Astrocyte of the cerebellum (primary cell): ENCODE data around the gene EGFLAM.
A peak's percentile ranks its signal among the peaks of the same experiment; 100 is the strongest.

Experiments used
- DNase-seq: peaks from one replicate; pipeline ENCODE4 v3.0.0-alpha.2; 2011; ENCODE audit warnings: low read depth
- H3K4me3 ChIP-seq: 2 replicates; pipeline ENCODE4 v1.5.1; 2011; ENCODE audit warnings: mild to moderate bottlenecking, low read depth, low read length, moderate library complexity
- in situ Hi-C: cut with HindIII; loops from 2 replicates; pipeline ENCODE4 v1.10.0; 2017; ENCODE audit warnings: low sequenced_read_pairs
- TF ChIP-seq, protein P1 (sequence below): IDR thresholded peaks from 2 replicates; pipeline ENCODE4 v1.5.1; 2012; ENCODE audit warnings: low read length, low read depth, moderate library complexity, mild to moderate bottlenecking; ENCODE audit errors: missing control alignments

EGFLAM gene

DNA sequence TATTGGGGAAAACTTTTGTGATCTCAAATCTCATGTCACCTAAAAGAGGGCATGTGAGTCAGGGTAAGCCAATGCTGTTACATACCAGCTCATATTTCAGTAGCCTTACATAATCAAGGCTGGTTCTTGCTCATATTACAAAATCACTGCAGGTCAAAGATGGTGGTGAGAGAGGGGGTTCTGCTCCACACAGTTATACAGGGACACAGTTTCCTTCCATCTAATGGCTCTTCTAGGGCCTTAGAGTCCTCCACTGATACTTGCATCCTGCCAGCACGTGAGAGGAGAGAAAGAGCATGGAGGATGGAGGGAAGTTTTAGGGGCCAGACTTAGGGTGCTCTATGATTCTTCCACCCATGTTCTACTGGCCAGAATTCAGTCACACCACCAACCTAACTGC, 168.1 kb downstream of the EGFLAM start:
- in situ Hi-C loops, result no loop called here
- DNase-seq, result no peak
- no peak overlapping the region for H3K4me3 ChIP-seq
- TF ChIP-seq, protein P1, sequence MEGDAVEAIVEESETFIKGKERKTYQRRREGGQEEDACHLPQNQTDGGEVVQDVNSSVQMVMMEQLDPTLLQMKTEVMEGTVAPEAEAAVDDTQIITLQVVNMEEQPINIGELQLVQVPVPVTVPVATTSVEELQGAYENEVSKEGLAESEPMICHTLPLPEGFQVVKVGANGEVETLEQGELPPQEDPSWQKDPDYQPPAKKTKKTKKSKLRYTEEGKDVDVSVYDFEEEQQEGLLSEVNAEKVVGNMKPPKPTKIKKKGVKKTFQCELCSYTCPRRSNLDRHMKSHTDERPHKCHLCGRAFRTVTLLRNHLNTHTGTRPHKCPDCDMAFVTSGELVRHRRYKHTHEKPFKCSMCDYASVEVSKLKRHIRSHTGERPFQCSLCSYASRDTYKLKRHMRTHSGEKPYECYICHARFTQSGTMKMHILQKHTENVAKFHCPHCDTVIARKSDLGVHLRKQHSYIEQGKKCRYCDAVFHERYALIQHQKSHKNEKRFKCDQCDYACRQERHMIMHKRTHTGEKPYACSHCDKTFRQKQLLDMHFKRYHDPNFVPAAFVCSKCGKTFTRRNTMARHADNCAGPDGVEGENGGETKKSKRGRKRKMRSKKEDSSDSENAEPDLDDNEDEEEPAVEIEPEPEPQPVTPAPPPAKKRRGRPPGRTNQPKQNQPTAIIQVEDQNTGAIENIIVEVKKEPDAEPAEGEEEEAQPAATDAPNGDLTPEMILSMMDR, result no peak

DNA sequence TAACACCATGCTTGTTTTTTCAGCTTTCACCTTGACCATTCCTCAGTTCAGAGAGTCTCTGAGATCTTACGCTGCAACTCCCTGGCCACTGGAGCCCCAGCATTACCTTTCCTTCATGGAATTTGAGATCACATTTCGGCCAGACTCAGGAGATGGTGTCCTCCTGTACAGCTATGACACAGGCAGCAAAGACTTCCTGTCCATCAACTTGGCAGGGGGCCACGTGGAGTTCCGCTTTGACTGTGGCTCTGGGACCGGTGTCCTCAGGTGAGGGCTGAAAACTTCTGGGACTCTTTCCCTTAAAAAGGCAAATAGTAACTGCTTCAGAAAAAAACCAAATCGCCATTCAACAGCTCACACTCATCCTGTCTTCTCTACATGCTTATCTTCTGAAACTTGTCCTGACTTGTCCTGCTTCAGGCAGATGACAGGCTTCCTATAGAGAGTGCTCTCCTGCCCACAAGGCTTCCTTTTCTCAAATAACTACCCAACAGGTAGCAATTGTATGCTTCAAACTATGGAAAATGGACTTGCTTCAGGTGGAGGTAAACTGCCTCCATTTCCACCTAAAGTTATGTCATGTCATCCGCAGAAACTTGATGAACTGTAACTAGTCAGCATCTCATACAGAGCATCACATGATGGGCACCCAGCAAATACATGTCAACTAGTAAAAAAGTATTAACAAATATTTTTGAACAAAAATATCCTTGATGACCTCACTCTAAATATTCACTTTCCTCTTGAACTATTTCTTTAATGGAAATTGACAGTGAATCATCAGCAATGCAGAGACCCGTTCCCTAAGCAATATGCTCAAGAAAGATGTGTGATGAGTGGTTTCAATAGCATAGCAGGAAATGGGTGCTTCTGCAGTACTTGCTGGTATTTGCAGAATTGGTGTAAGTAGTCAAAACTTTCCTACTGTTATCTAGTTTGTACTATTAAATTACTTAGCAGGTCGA, 168.9 kb downstream of the EGFLAM start:
- TF ChIP-seq, protein P1, result no peak
- in situ Hi-C loops, result no loop called here
- no peak overlapping the region for H3K4me3 ChIP-seq
- no peak for DNase-seq

DNA sequence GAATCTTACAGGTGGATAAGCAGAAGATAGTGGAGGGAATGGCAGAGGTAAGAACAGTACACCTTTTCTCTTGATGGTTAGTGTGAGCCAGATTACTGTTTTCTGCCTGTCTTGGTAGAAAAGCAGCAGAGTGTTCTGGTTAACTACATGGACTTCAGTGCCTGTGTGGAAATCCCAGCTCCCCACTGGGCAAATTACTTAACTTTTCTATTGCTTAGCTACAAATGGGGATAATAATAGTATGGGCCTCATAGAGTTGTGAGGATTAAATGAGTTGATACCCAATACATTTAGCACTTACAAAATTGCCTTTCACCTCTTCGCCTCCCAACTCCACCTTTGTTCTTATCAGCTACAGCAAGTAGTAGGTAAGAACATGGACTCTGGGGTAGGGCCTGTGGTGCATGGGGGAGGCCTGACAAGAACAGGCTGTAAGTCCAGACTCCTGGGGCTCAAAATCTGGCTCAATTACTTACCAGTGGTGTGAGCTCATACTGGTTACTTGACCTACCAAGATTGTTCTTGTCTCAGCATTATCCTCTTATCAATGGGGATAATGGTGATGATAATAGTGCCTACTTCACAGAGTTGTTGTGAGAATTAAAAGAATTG, 173.0 kb downstream of the EGFLAM start:
- no peak for DNase-seq
- H3K4me3 ChIP-seq, result no peak overlapping the region
- in situ Hi-C loops, result no loop called here
- TF ChIP-seq, protein P1, result no peak

DNA sequence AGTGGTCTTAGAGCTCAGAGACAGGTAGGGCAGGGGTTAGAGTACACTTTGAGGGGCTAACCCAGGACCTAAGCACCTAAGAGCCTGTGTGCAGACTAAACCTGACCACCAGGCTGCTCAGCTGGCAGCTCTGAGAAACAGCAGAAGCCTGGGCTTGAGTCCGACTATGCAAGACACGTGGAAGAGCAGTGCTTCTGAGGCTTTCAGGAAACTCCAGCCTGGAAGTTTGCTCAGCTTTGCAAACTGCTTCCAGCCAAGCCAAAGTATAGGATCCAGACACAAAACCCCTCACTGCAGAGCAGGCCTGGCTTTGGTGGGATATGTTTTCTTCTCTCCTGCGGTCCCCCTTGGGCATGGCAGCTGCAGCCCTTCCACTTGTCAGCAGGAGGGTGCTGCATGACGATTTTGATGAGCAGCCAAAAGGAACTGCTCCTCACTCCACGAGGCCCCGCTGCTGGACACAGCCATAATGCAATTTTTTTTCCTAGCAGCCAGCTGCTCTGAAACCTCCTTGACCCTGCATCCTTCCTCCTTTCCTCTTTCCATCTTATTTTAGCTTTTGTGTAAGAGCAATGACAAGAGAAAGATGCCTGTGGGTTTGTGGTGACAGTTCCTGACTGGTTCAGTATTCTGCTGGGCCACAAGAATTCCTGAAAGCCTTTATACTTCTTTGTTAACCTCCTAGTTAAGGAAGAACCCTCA, 175.0 kb downstream of the EGFLAM start:
- no peak overlapping the region for H3K4me3 ChIP-seq
- peak; percentile 93 for DNase-seq
- TF ChIP-seq, protein P1, result peak; percentile 25
- in situ Hi-C loops, result no loop called here

DNA sequence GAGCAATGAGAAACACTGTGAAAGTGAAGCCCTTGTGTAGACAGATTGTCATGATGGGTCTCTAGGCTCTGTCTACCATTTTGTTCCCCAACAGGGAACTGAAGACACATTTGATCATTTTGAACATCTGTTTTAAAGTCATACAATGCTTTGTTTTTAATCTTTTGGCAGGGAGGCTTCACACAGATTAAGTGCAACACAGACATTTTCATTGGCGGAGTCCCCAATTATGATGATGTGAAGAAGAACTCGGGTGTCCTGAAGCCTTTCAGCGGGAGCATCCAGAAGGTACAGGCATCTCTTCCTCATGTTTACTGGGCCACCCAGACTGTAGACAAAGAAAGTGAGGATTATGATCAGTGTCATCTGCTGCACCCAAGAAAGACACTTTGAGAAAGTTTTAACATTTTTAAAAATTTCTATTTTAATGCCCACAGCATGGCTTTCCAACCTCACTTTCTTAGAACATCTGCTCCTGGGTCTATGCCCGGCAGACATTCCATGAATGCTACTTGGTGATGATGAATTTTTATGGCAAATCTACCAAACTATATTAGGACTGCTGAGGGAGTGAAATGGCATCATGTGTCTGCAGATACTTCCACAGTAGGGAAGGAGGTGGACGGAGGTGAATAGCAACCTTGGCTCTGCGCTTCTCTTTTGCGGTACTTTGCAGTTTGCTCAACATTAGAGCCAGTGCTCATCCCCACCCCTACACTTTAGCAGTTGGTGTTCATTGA, 176.8 kb downstream of the EGFLAM start:
- DNase-seq, result no peak
- in situ Hi-C loops, result loop anchor here (5.0 kb wide), 1 partner anchor 372 kb away; no protein-coding TSS in a partner anchor
- TF ChIP-seq, protein P1, result no peak
- H3K4me3 ChIP-seq, result no peak overlapping the region

DNA sequence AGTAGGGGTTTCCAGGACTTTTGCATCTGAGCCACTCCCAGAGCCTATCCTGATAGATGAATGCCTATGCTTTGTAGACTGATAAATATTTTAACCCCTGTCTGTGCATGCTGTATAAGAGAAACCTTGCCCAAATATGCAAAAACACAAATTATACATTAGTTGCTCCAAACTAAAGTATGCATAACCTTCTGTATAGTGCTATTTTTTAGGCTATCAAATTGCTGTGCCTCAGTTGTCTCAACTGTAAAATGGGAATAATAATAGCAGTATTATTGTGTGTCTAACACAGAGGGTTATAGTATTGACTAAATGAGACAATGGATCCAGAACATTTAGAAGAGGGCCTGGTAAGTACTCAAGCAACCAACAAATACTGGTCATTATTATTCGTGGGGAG, 180.4 kb downstream of the EGFLAM start:
- TF ChIP-seq, protein P1, result no peak
- in situ Hi-C loops, result loop anchor here (5.0 kb wide), 1 partner anchor 369 kb away; no protein-coding TSS in a partner anchor
- H3K4me3 ChIP-seq, result no peak overlapping the region
- no peak for DNase-seq
